WTC11 (cell line): ENCODE measurements around the gene MGAT2. TPM values are rescaled to one million over a fixed set of nuclear protein-coding genes. Genes with fewer than 3 reads are reported as not detected.

ENCODE experiments used
- ATAC-seq: fragments of 200-7000 bp; cut with Tn5 transposase; 2 replicates; pipeline ENCODE4 v1.10.0; 2021; ENCODE audit warnings: mild to moderate bottlenecking, moderate library complexity
- Bru-seq: library from RNA; stranded (reverse); fragments of 400-500 nt; gene quantifications from one replicate; lab custom pipeline; 2021; lab: Mats Ljungman, UMichigan
- CTCF ChIA-PET: fragments of 300-600 bp; sonication (Branson Sonifier 250); formaldehyde crosslinking; loops from one replicate; lab custom pipeline; 2021; ENCODE audit warnings: antibody characterized with exemption; lab: Charles Lee
- POLR2A ChIA-PET: fragments of 350-600 bp; sonication (Branson Sonifier 250); formaldehyde crosslinking; loops from one replicate; lab custom pipeline; 2021; ENCODE audit warnings: antibody characterized with exemption; lab: Charles Lee
- DNase-seq: peaks from one replicate; pipeline ENCODE4 v3.0.0; 2021; ENCODE audit warnings: low spot score
- H3K27ac Mint-ChIP-seq: 2 replicates; pipeline ENCODE4 v1.8.0; 2021; ENCODE audit warnings: mixed read lengths
- H3K27me3 Mint-ChIP-seq: 2 replicates; pipeline ENCODE4 v1.8.0; 2021; ENCODE audit warnings: low read depth, mild to moderate bottlenecking, moderate library complexity, mixed read lengths
- H3K36me3 Mint-ChIP-seq: 2 replicates; pipeline ENCODE4 v1.8.0; 2021; ENCODE audit warnings: mixed read lengths
- H3K4me1 Mint-ChIP-seq: 2 replicates; pipeline ENCODE4 v1.8.0; 2022; ENCODE audit warnings: mixed read lengths
- H3K4me3 Mint-ChIP-seq: 2 replicates; pipeline ENCODE4 v1.8.0; 2021; ENCODE audit warnings: mild to moderate bottlenecking, moderate library complexity, mixed read lengths
- H3K9me3 Mint-ChIP-seq: 2 replicates; pipeline ENCODE4 v1.8.0; 2021; ENCODE audit warnings: mixed read lengths
- ATF2 ChIP-seq: sonication (generic); formaldehyde crosslinking; IDR thresholded peaks from 2 replicates; pipeline ENCODE4 v1.8.1; 2022; ENCODE audit warnings: low read depth, missing genetic modification reagents, borderline replicate concordance
- ATF3 ChIP-seq: sonication (generic); formaldehyde crosslinking; conservative IDR thresholded peaks from 2 replicates; pipeline ENCODE4 v1.8.1; 2022; ENCODE audit warnings: mild to moderate bottlenecking, missing genetic modification reagents
- CDX4 ChIP-seq: fragments of 250-450 bp; sonication (Bioruptor Pico); IDR thresholded peaks from 2 replicates; pipeline ENCODE4 v1.9.0; 2021; ENCODE audit warnings: moderate library complexity, mild to moderate bottlenecking, inconsistent platforms, borderline replicate concordance
- EMX1 ChIP-seq: fragments of 250-450 bp; sonication (Bioruptor Pico); IDR thresholded peaks from 2 replicates; pipeline ENCODE4 v1.8.0; 2021; ENCODE audit warnings: mild to moderate bottlenecking
- HMGA2 ChIP-seq: fragments of 250-450 bp; sonication (Bioruptor Pico); IDR thresholded peaks from 2 replicates; pipeline ENCODE4 v1.4.0; 2021; ENCODE audit warnings: mild to moderate bottlenecking, moderate library complexity
- JUN ChIP-seq: sonication (generic); formaldehyde crosslinking; IDR thresholded peaks from 2 replicates; pipeline ENCODE4 v1.8.0; 2023; ENCODE audit warnings: mild to moderate bottlenecking, missing genetic modification reagents
- MAX ChIP-seq: sonication (generic); formaldehyde crosslinking; IDR thresholded peaks from 2 replicates; pipeline ENCODE4 v1.8.0; 2022; ENCODE audit warnings: mild to moderate bottlenecking, missing genetic modification reagents
- NFE2L1 ChIP-seq: sonication (generic); formaldehyde crosslinking; IDR thresholded peaks from 2 replicates; pipeline ENCODE4 v1.8.1; 2023; ENCODE audit warnings: missing genetic modification reagents
- NR2C2 ChIP-seq: sonication (generic); formaldehyde crosslinking; IDR thresholded peaks from 2 replicates; pipeline ENCODE4 v1.8.0; 2022; ENCODE audit warnings: mild to moderate bottlenecking, missing genetic modification reagents
- SMAD3 ChIP-seq: sonication (generic); formaldehyde crosslinking; IDR thresholded peaks from 2 replicates; pipeline ENCODE4 v1.8.0; 2022; ENCODE audit warnings: missing genetic modification reagents, mild to moderate bottlenecking, borderline replicate concordance
- SOX15 ChIP-seq: fragments of 250-450 bp; sonication (Bioruptor Pico); IDR thresholded peaks from 2 replicates; pipeline ENCODE4 v1.9.0; 2021; ENCODE audit warnings: mild to moderate bottlenecking
- SP1 ChIP-seq: sonication (generic); formaldehyde crosslinking; conservative IDR thresholded peaks from 2 replicates; pipeline ENCODE4 v1.8.1; 2022; ENCODE audit warnings: missing genetic modification reagents
- ZBTB43 ChIP-seq: sonication (generic); formaldehyde crosslinking; IDR thresholded peaks from 2 replicates; pipeline ENCODE4 v1.8.1; 2023; ENCODE audit warnings: mild to moderate bottlenecking, missing genetic modification reagents
- ZNF138 ChIP-seq: sonication (generic); formaldehyde crosslinking; conservative IDR thresholded peaks from 2 replicates; pipeline ENCODE4 v1.8.1; 2022; ENCODE audit warnings: mild to moderate bottlenecking, moderate library complexity, missing genetic modification reagents
- ZNF281 ChIP-seq: sonication (generic); formaldehyde crosslinking; IDR thresholded peaks from 2 replicates; pipeline ENCODE4 v1.8.0; 2023; ENCODE audit warnings: mild to moderate bottlenecking, missing genetic modification reagents
- ZNF396 ChIP-seq: fragments of 250-450 bp; sonication (Bioruptor Pico); IDR thresholded peaks from 2 replicates; pipeline ENCODE4 v1.8.0; 2021; ENCODE audit warnings: mild to moderate bottlenecking, moderate library complexity, borderline replicate concordance
- ZNF416 ChIP-seq: fragments of 250-450 bp; sonication (Bioruptor Pico); IDR thresholded peaks from 2 replicates; pipeline ENCODE4 v1.9.0; 2021; ENCODE audit warnings: mild to moderate bottlenecking, inconsistent platforms
- ZNF512 ChIP-seq: sonication (generic); formaldehyde crosslinking; IDR thresholded peaks from 2 replicates; pipeline ENCODE4 v1.8.1; 2022; ENCODE audit warnings: missing genetic modification reagents, borderline replicate concordance
- ZNF532 ChIP-seq: fragments of 250-450 bp; sonication (Bioruptor Pico); IDR thresholded peaks from 2 replicates; pipeline ENCODE4 v1.9.0; 2021; ENCODE audit warnings: mild to moderate bottlenecking, borderline replicate concordance
- long read RNA-seq, 3 experiments: library from RNA in 1 of 3; library from capped mRNA in 1 of 3; library from polyadenylated mRNA in 1 of 3; unstranded in 2 of 3; stranded (forward) in 1 of 3; transcript quantifications; one replicate each; pipeline ENCODE4 v2.0.0, GENCODE V29; 2021
- total RNA-seq: library from RNA; stranded (reverse); gene quantifications from 3 replicates; pipeline ENCODE4 v1.2.3, GENCODE V29; 2021

MGAT2 gene
- 24.5 to 27.7 TPM (median 25.2 TPM) in 3 replicates for total RNA-seq
- percentile 95 among the genes with signal in this experiment for Bru-seq, nascent RNA
- long read RNA-seq, experiment 1, transcript MGAT2-201 (1 exons, 2,687 nt) = major isoform, 122 of 122 reads
- long read RNA-seq, experiment 1, partial matches to known transcripts = 0 of 122 reads
- long read RNA-seq, experiment 1, other reads (novel, unspliced or antisense) = 0 of 122 reads
- long read RNA-seq, experiment 2, transcript MGAT2-201 (1 exons, 2,687 nt) = major isoform, 39 of 39 reads
- long read RNA-seq, experiment 2, partial matches to known transcripts = 0 of 39 reads
- long read RNA-seq, experiment 2, other reads (novel, unspliced or antisense) = 0 of 39 reads
- long read RNA-seq, experiment 3, partial matches to known transcripts = 0 of 3 reads
- long read RNA-seq, experiment 3, other reads (novel, unspliced or antisense) = 0 of 3 reads

GRCh38 chr14:49620182-49621113 lies at the start of gene MGAT2, which contains the start of gene RPL36AL:
MGAT2 (plus strand) TSS chr14:49620799; CDS start chr14:49621269, 470 bp downstream.
RPL36AL (minus strand) TSS chr14:49620626; CDS start chr14:49619104, 1,522 bp downstream.
- H3K36me3 Mint-ChIP-seq = peaks cover 22% of the 10 kb centered on the region
- POLR2A ChIA-PET = interaction anchor here (0.6 to 2.9 kb wide), 12 partner anchors 9 to 241 kb away, joined by 3 to 39 read pairs (median 6); partner anchors contain the start of genes DNAAF2, KLHDC1, KLHDC2 and LRR1
- no peaks in the 10 kb centered on the region for H3K27me3 Mint-ChIP-seq
- H3K27ac Mint-ChIP-seq = peak within 1 kb of the TSS; percentile 98
- ATAC-seq (peak; percentile 98), DNase-seq (peak; percentile 99)
- H3K9me3 Mint-ChIP-seq = no peaks in the 10 kb centered on the region
- peaks cover 23% of the 10 kb centered on the region for H3K4me1 Mint-ChIP-seq
- CTCF ChIA-PET = interaction anchor here (0.6 to 3.7 kb wide), 15 partner anchors 8 to 1240 kb away, joined by 3 to 24 read pairs (median 4); partner anchors contain the start of genes KLHDC2, LRR1, NEMF and RPS29
- peak within 1 kb of the TSS; percentile 98 for H3K4me3 Mint-ChIP-seq
- TF ChIP-seq HMGA2 (CRISPR knock-in tag) = no peak
- TF ChIP-seq SMAD3 (CRISPR knock-in tag) = peak; percentile 4; the same call in 1 of the 2 replicates
- TF ChIP-seq ZNF396 (CRISPR knock-in tag) = no peak
- no peak for TF ChIP-seq SOX15 (CRISPR knock-in tag)
- TF ChIP-seq NFE2L1 (CRISPR knock-in tag) = 0 out of 2 replicates have a peak, but pooled peaks have one; percentile 1
- TF ChIP-seq MAX = peak; percentile 70
- TF ChIP-seq ATF2 = 0 out of 2 replicates have a peak, but pooled peaks have one; percentile 53
- no peak for TF ChIP-seq ZNF281
- no peak for TF ChIP-seq NR2C2
- no peak for TF ChIP-seq ZNF416 (CRISPR knock-in tag)
- no peak for TF ChIP-seq JUN (CRISPR knock-in tag)
- no peak for TF ChIP-seq ZNF138 (CRISPR knock-in tag)
- TF ChIP-seq EMX1 (CRISPR knock-in tag) = no peak
- no peak for TF ChIP-seq ZNF532
- TF ChIP-seq ATF3 (CRISPR knock-in tag) = no peak
- no peak for TF ChIP-seq ZBTB43
- peak; percentile 60 for TF ChIP-seq SP1
- no peak for TF ChIP-seq CDX4
- TF ChIP-seq ZNF512 (CRISPR knock-in tag) = no peak
